ENCODE results near the gene FFAR3. TPM values are rescaled to one million over a fixed set of nuclear protein-coding genes. Genes with fewer than 3 reads are reported as not detected.
"Not testable (repeated sequence)": the region's sequence is repeated elsewhere in the genome, so short reads cannot be mapped to it uniquely, and the experiment has no call there.

The FFAR3 gene
- total and polyA plus RNA-seq, 7 donors, result 0.67 to 1.9 (median 1.4) TPM; not detected in 2

GRCh38 chr19:35352448-35353304, 5.6 kb upstream of the FFAR3 start:
- no peaks in the 10 kb centered on the region for H3K9me3 ChIP-seq
- no peak overlapping the region for H3K4me3 ChIP-seq
- peaks cover 0 to 7% (median 0%) of the 10 kb centered on the region in 3 donors for H3K27me3 ChIP-seq
- WGBS, 2 donors, result 37 to 39% methylated on average over 32 of the region's 32 CpGs
- no peak for TF ChIP-seq POLR2A (IDR thresholded peaks at IDR 0.05)
- TF ChIP-seq EP300 (IDR thresholded peaks at IDR 0.05), result no peak
- peak in 1 of 4 donors; percentile 6 for TF ChIP-seq POLR2AphosphoS5 (IDR thresholded peaks at IDR 0.05)
- TF ChIP-seq, protein P1, sequence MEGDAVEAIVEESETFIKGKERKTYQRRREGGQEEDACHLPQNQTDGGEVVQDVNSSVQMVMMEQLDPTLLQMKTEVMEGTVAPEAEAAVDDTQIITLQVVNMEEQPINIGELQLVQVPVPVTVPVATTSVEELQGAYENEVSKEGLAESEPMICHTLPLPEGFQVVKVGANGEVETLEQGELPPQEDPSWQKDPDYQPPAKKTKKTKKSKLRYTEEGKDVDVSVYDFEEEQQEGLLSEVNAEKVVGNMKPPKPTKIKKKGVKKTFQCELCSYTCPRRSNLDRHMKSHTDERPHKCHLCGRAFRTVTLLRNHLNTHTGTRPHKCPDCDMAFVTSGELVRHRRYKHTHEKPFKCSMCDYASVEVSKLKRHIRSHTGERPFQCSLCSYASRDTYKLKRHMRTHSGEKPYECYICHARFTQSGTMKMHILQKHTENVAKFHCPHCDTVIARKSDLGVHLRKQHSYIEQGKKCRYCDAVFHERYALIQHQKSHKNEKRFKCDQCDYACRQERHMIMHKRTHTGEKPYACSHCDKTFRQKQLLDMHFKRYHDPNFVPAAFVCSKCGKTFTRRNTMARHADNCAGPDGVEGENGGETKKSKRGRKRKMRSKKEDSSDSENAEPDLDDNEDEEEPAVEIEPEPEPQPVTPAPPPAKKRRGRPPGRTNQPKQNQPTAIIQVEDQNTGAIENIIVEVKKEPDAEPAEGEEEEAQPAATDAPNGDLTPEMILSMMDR (IDR thresholded peaks at IDR 0.05), result peak; percentile 21 to 65 (median 63)
- intact Hi-C loops (cut with DNase I), result loop anchor here (1.0 to 10.0 kb wide), 2 partner anchors 112 to 143 kb away; no protein-coding TSS in a partner anchor
- peaks cover 0 to under 1% (median 0%) of the 10 kb centered on the region in 4 donors for H3K4me1 ChIP-seq
- peak; percentile 81 for DNase-seq
- no peak overlapping the region for H3K27ac ChIP-seq
- no peaks in the 10 kb centered on the region for H3K36me3 ChIP-seq

- no peaks in the 10 kb centered on the region for H3K9me3 ChIP-seq
- no peaks in the 10 kb centered on the region for H3K36me3 ChIP-seq
- TF ChIP-seq POLR2A (IDR thresholded peaks at IDR 0.05) (no peak), POLR2AphosphoS5 (IDR thresholded peaks at IDR 0.05) (no peak), EP300 (IDR thresholded peaks at IDR 0.05) (no peak)
- TF ChIP-seq, protein P1 (IDR thresholded peaks at IDR 0.05), result no peak
- peaks cover 0 to 7% (median 0%) of the 10 kb centered on the region in 3 donors for H3K27me3 ChIP-seq
- no peak overlapping the region for H3K27ac ChIP-seq
- intact Hi-C loops (cut with DNase I), result loop anchor here (10.0 kb wide), 1 partner anchor 111 kb away; no protein-coding TSS in a partner anchor
- DNase-seq, result peak; percentile 17
- peaks cover 0 to 7% (median 0%) of the 10 kb centered on the region in 4 donors for H3K4me1 ChIP-seq
- H3K4me3 ChIP-seq, result no peak overlapping the region
- 62 to 76% methylated on average over 9 of the region's 9 CpGs for WGBS, 2 donors
These were observed 4.6 kb upstream of the FFAR3 start for GRCh38 chr19:35353635-35354034.

- H3K4me3 ChIP-seq, result no peak overlapping the region
- TF ChIP-seq POLR2A (IDR thresholded peaks at IDR 0.05) (no peak), POLR2AphosphoS5 (IDR thresholded peaks at IDR 0.05) (no peak)
- TF ChIP-seq, protein P1 (IDR thresholded peaks at IDR 0.05), result no peak
- peaks cover 0 to 1% (median 0%) of the 10 kb centered on the region in 3 donors for H3K27me3 ChIP-seq
- intact Hi-C loops (cut with DNase I), result loop anchor here (10.0 kb wide), 1 partner anchor 110 kb away; no protein-coding TSS in a partner anchor
- DNase-seq, result peak; percentile 14
- no peak overlapping the region for H3K27ac ChIP-seq
- WGBS, 2 donors, result 76 to 86% methylated on average over 8 of the region's 8 CpGs
- no peaks in the 10 kb centered on the region for H3K36me3 ChIP-seq
- H3K9me3 ChIP-seq, result no peaks in the 10 kb centered on the region
- H3K4me1 ChIP-seq, result peaks cover 0 to 7% (median 0%) of the 10 kb centered on the region in 4 donors
These were observed 3.4 kb upstream of the FFAR3 start for GRCh38 chr19:35354898-35355297.

DNA sequence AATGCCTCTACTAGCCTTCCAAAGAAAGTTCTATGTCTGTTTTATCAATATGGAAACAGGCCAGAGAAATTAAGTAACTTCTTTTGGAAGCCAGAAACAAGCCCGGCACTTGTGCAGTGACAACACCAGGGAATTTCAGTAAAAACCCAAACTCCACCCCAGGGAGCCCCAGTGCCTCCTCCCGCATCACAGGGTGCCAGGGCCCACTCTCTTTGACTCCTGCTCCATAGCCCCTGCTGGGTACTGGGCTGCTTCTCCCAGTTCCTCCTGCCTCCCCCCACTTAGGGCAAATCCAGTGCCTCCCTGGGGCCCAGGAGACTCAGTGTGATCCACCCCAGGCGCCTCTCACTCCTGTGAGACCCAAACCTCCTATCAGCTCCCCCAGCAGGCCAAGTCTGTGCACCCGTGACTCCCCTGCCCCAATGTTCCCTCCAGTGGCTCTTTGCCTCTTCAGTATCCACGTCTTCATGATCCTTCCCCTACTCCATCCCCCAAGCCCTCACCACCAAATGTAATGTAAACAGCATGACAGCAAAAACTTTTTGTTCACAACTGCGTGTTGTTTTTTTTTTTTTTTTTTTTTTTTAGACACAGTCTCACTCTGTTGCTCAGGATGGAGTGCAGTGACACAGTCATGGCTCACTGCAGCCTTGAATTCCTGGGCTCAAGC, 2.3 kb upstream of the FFAR3 start:
- intact Hi-C loops (cut with DNase I), result loop anchor here (10.0 kb wide), 1 partner anchor 109 kb away; no protein-coding TSS in a partner anchor
- H3K4me3 ChIP-seq, result no peak overlapping the region
- no peaks in the 10 kb centered on the region for H3K27me3 ChIP-seq
- WGBS, 2 donors, result 46 to 66% methylated on average over 6 of the region's 6 CpGs
- H3K4me1 ChIP-seq, result peaks cover 0 to 7% (median 0%) of the 10 kb centered on the region in 4 donors
- TF ChIP-seq, protein P1 (IDR thresholded peaks at IDR 0.05), result no peak
- TF ChIP-seq POLR2AphosphoS5 (IDR thresholded peaks at IDR 0.05) (no peak), EP300 (IDR thresholded peaks at IDR 0.05) (no peak), POLR2A (IDR thresholded peaks at IDR 0.05) (no peak)
- H3K9me3 ChIP-seq, result no peaks in the 10 kb centered on the region
- H3K36me3 ChIP-seq, result no peaks in the 10 kb centered on the region
- H3K27ac ChIP-seq, result no peak overlapping the region
- peak; percentile 45 for DNase-seq

- not testable (repeated sequence) for H3K36me3 ChIP-seq, H3K4me3 ChIP-seq, H3K4me1 ChIP-seq, H3K27ac ChIP-seq, H3K27me3 ChIP-seq, H3K9me3 ChIP-seq
- intact Hi-C loops (cut with DNase I), result loop anchor here (10.0 kb wide), 1 partner anchor 106 kb away; no protein-coding TSS in a partner anchor
- DNase-seq, result peak; percentile 45
- 76 to 81% methylated on average over 11 of the region's 16 CpGs for WGBS, 2 donors
These were observed 574 bp downstream of the FFAR3 start for GRCh38 chr19:35358834-35359233.

DNA sequence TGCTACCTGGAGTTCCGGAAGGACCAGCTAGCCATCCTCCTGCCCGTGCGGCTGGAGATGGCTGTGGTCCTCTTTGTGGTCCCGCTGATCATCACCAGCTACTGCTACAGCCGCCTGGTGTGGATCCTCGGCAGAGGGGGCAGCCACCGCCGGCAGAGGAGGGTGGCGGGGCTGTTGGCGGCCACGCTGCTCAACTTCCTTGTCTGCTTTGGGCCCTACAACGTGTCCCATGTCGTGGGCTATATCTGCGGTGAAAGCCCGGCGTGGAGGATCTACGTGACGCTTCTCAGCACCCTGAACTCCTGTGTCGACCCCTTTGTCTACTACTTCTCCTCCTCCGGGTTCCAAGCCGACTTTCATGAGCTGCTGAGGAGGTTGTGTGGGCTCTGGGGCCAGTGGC, 1.1 kb downstream of the FFAR3 start:
- not testable (repeated sequence) for H3K27me3 ChIP-seq, H3K9me3 ChIP-seq, H3K4me1 ChIP-seq, H3K36me3 ChIP-seq, H3K4me3 ChIP-seq, H3K27ac ChIP-seq
- intact Hi-C loops (cut with DNase I), result loop anchor here (10.0 kb wide), 1 partner anchor 105 kb away; no protein-coding TSS in a partner anchor
- peak; percentile 38 for DNase-seq
- 85 to 90% methylated on average over 21 of the region's 21 CpGs for WGBS, 2 donors

- peak; percentile 35 for DNase-seq
- WGBS, 2 donors, result 69 to 89% methylated on average over 3 to 4 of the region's 5 CpGs
- not testable (repeated sequence) for H3K36me3 ChIP-seq
These were observed 1.8 kb downstream of the FFAR3 start for GRCh38 chr19:35360081-35360480.

More at GRCh38 chr19:35360081-35360480, 1.8 kb downstream of the FFAR3 start:
- H3K9me3 ChIP-seq; intact Hi-C loops (cut with DNase I); H3K4me3 ChIP-seq; H3K4me1 ChIP-seq; H3K27me3 ChIP-seq; H3K27ac ChIP-seq: not testable (repeated sequence)

Measured in sigmoid colon (tissue), 7 donors.